Putamen (tissue), 1 donor: Measurements from ENCODE around the gene RAB11FIP5.
"Not testable (repeated sequence)": the region's sequence is repeated elsewhere in the genome, so short reads cannot be mapped to it uniquely, and the experiment has no call there.

Source experiments
- DNase-seq: peaks from one replicate; pipeline ENCODE4 v3.0.0-alpha.2; 2016; ENCODE audit warnings: low spot score

Gene RAB11FIP5

GRCh38 chr2:73110168-73111072, 2.3 kb downstream of the RAB11FIP5 start:
- DNase-seq = no peak

GRCh38 chr2:73109431-73110167, 3.1 kb downstream of the RAB11FIP5 start:
- no peak for DNase-seq

- no peak for DNase-seq
Observed at GRCh38 chr2:73107211-73107926, 5.4 kb downstream of the RAB11FIP5 start.

GRCh38 chr2:73106791-73107190, 6.0 kb downstream of the RAB11FIP5 start:
- DNase-seq = no peak

GRCh38 chr2:73105511-73105971, 7.2 kb downstream of the RAB11FIP5 start:
- no peak for DNase-seq

- no peak for DNase-seq
Observed at GRCh38 chr2:73104933-73105332, 7.8 kb downstream of the RAB11FIP5 start.

- no peak for DNase-seq
Observed at GRCh38 chr2:73103018-73103542, 9.7 kb downstream of the RAB11FIP5 start.

- no peak for DNase-seq
Observed at GRCh38 chr2:73101626-73102256, 11.0 kb downstream of the RAB11FIP5 start.

- DNase-seq = no peak
Observed at GRCh38 chr2:73100956-73101355, 11.8 kb downstream of the RAB11FIP5 start.

- no peak for DNase-seq
Observed at GRCh38 chr2:73099486-73099885, 13.3 kb downstream of the RAB11FIP5 start.

- no peak for DNase-seq
Observed at GRCh38 chr2:73095910-73096309, 16.8 kb downstream of the RAB11FIP5 start.

GRCh38 chr2:73093601-73094218, 19.0 kb downstream of the RAB11FIP5 start:
- DNase-seq = not testable (repeated sequence)

- peak; percentile 17 for DNase-seq
Observed at GRCh38 chr2:73092146-73092783, 20.5 kb downstream of the RAB11FIP5 start.

GRCh38 chr2:73091696-73092095, 21.1 kb downstream of the RAB11FIP5 start:
- no peak for DNase-seq

- DNase-seq = no peak
Observed at GRCh38 chr2:73091164-73091563, 21.6 kb downstream of the RAB11FIP5 start.

GRCh38 chr2:73089270-73090030, 23.3 kb downstream of the RAB11FIP5 start:
- no peak for DNase-seq

GRCh38 chr2:73088703-73089102, 24.0 kb downstream of the RAB11FIP5 start:
- DNase-seq = no peak

- no peak for DNase-seq
Observed at GRCh38 chr2:73088211-73088610, 24.5 kb downstream of the RAB11FIP5 start.

- no peak for DNase-seq
Observed at GRCh38 chr2:73087311-73087710, 25.4 kb downstream of the RAB11FIP5 start.

GRCh38 chr2:73085691-73086090, 27.1 kb downstream of the RAB11FIP5 start:
- peak; percentile 63 for DNase-seq
